ENCODE data around the gene LCN12.

Gene LCN12

DNA sequence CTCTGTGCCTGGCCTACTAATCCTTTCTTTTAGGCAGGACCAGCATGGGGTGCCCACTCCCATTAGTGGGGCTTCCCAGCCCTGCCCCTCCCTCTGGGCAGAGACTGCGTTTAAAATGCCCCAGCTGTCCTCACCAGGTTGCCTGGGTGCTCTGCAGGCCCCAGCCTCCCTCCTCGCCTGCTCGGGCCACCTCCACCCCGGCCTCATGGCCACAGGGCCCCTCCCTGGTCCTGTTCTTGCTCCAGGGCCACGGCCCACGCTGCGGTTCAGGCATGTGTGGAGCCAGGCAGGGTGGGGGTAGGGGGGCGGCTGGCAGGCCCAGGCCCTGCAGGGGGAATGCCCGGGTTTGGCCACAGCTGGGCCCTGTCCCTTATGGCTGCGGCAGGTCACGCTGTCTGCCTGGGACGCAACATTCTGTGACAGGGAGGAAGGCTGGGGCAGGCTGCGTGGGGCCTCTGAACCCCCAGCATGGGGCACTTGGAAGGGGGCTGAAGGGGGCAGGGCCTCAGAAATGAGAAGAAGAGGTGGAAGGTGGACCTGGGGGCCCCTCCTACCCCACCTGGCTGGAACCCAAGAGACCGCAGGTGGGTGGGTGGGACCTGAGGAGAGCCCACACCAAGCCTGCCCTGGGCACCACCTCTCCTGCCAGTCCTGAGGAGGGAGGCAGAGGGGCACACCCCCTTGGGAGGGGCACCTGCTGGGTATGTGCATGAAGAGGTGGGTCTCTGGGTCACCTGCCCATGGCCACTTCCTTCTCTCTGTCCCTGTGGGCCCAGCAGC lies at the start of gene LCN12:
Gene LCN12 (plus strand): TSS at position 733 of the 780 bp plus-strand sequence. CDS start 55 bp downstream, outside the sequence.
- DNase-seq (ENCODE audit: low read depth in 2 of 2): no peak

DNA sequence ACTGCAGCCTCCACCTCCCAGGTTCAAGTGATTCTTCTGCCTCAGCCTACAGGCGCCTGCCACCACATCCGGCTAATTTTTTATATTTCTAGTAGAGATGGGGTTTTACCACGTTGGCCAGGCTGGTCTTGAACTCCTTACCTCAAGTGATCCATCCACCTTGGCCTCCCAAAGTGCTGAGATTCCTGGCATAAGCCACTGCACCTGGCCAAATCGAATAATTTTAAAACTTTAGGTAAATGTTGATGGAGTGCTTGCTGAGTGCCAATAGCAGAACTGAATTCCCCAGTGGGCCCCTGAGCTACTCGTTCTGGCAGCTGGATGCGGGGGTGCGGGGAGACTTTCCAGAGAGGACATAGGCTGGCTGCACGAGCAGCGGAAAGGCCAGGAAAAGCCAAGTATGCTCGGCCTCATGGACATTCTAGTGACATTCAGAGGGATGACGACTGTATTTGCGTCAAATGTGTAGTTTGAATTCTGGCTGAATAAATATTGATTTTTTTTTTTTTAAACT lies 49.0 kb upstream of the LCN12 start:
- no peak for DNase-seq (ENCODE audit: low read depth in 2 of 2)

DNA sequence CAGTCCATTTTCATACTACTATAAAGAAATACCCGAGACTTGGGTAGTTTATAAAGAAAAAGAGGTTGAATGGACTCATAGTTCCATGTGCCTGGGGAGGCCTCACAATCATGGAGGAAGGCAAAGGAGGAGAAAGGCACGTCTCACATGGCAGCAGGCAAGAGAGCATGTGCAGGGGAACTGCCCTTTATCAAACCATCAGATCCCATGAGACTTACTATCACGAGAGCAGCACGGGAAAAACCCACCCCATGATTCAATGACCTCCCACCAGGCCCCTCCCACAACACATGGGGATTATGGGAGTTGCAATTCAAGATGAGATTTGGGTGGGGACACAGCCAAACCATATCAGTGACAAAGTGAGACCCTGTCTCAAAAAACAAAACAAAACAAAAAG lies 45.8 kb upstream of the LCN12 start:
- no peak for DNase-seq (ENCODE audit: low read depth in 2 of 2)

GRCh38 chr9:136907011-136907914 lies 44.8 kb upstream of the LCN12 start:
- no peak for DNase-seq (ENCODE audit: low read depth in 2 of 2)

- DNase-seq (ENCODE audit: low read depth in 2 of 2): no peak
Observed at GRCh38 chr9:136910197-136910900, 41.7 kb upstream of the LCN12 start.

GRCh38 chr9:136910901-136911245 lies 41.2 kb upstream of the LCN12 start:
- DNase-seq (ENCODE audit: low read depth in 2 of 2): no peak

DNA sequence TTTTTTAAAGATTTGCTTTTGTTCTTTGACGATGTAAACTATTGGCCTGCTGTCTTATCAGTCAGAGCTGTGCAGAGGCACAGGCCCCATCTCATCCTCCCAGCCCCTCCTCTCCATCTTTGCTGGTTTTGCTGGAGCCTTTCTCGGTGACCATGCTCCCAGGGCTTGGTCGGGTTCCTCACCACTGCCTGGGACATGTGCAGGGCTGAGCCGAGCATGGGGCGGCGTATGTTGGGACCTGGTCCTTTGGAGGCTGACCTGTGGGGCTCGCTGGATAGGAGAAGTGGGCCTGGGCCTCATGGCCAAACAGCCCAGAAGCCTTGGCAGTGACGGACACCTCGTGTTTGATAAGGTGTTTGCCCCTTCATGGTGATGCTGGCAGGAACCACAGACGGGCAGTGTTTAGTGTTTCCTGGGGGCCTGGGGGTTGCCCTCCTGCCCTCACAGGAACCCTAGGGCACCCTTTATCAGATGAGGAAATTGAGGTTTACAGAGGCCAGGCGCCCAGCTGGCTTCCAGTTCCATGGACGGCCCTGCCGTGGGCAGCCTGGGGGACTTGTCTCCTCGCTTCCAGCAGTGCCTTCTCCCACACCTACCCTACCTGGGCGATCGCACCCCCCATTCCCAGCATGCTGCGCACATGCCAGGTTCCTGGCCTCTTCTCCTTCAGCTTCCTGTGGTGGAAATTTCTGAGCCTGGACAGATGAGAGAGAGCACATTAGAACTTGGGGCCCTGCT lies 38.2 kb upstream of the LCN12 start:
- DNase-seq (ENCODE audit: low read depth in 2 of 2): no peak

GRCh38 chr9:136915632-136916329 lies 36.3 kb upstream of the LCN12 start:
- no peak for DNase-seq (ENCODE audit: low read depth in 2 of 2)

GRCh38 chr9:136916330-136917184 lies 35.5 kb upstream of the LCN12 start:
- no peak for DNase-seq (ENCODE audit: low read depth in 2 of 2)

DNA sequence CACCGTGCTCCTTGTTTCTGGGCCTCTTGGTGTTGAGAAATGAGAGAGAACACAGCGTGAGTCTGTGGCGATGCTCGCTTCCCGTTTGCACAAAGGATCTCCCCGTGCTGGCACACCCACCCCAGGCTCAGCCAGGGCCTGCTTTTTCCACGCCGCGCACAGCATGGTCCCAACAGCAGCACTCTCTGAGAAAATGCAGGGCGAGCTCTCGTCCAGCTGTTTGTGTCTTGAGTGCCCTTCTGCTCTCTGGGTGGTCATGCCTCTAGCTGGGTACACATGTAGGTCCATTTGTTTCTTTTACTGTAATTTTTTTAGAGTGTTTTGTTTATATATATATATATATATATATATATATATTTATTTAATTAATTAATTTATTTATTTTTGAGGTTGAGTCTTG lies 34.2 kb upstream of the LCN12 start:
- no peak for DNase-seq (ENCODE audit: low read depth in 2 of 2)

DNA sequence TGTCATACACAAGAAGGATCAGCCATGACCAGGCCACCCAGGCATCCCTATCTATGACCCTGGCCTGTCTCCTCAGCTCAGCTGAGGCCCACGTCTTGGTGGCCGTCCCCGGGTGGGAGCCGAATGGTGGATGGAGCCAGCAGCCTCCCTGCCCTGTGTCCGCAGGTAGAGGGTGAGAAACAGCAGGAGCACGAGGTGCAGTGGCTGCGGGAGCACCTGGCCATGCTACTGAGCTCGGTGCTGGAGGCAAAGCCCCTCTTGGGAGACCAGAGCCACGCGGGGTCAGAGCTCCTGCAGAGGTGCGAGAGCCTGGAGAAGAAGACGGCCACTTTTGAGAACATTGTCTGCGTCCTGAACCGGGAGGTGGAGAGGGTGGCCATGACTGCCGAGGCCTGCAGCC lies 32.0 kb upstream of the LCN12 start:
- no peak for DNase-seq (ENCODE audit: low read depth in 2 of 2)

GRCh38 chr9:136920734-136921231 lies 31.3 kb upstream of the LCN12 start:
- DNase-seq (ENCODE audit: low read depth in 2 of 2): no peak

GRCh38 chr9:136921307-136921706 lies 30.8 kb upstream of the LCN12 start:
- DNase-seq (ENCODE audit: low read depth in 2 of 2): no peak

DNA sequence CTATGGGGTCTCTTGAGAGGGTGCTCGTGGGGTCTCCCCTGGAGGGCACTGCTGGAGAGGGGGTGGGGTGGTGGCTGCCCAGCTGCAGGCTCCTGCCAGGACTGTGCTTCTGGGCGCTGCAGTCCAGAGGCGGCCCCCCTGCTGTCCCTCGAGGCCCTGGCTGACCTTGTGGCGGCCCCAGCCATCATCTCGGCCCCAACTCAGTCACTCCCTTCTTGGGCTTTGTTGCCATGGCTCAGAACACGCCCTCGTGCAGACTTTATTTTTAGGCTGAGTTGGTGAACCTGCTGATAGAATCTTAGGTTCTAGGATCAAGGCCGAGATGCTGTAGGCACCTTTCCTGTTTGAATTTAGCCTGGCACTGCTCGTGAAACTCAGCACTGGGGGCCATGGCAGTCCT lies 30.4 kb upstream of the LCN12 start:
- DNase-seq (ENCODE audit: low read depth in 2 of 2): no peak

DNA sequence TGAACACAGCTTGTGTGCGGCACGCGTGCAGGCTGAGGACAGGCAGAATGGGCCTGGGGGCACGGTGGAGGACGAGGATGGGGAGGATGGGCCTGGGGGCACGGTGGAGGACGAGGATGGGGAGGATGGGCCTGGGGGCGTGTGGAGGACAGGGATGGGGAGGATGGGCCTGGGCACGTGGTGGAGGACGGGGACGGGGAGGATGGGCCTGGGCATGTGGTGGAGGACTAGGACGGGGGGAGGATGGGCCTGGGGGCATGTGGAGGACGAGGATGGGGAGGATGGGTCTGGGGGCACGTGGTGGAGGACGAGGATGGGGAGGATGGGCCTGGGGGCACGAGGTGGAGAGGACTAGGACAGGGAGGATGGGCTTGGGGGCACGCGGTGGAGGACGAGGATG lies 29.5 kb upstream of the LCN12 start:
- no peak for DNase-seq (ENCODE audit: low read depth in 2 of 2)

DNA sequence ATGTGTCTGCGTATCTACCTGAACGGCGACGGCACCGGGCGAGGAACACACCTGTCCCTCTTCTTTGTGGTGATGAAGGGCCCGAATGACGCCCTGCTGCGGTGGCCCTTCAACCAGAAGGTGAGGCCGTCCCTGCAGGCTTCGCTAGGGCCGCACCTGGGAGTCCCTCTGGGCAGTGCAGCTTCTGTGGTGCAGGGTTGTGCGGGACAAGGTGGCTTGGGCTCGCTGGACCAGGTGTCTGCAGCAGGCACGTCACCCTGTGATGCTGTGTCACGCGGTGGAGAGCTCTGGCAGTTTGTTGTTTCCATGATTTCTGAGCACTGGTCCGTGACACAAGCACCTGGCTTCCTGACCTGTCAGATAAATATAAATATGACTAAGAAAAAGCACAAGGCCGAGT lies 28.2 kb upstream of the LCN12 start:
- DNase-seq (ENCODE audit: low read depth in 2 of 2): no peak

GRCh38 chr9:136925414-136926153 lies 26.5 kb upstream of the LCN12 start:
- DNase-seq (ENCODE audit: low read depth in 2 of 2): no peak

GRCh38 chr9:136926154-136926704 lies 25.8 kb upstream of the LCN12 start:
- no peak for DNase-seq (ENCODE audit: low read depth in 2 of 2)

DNA sequence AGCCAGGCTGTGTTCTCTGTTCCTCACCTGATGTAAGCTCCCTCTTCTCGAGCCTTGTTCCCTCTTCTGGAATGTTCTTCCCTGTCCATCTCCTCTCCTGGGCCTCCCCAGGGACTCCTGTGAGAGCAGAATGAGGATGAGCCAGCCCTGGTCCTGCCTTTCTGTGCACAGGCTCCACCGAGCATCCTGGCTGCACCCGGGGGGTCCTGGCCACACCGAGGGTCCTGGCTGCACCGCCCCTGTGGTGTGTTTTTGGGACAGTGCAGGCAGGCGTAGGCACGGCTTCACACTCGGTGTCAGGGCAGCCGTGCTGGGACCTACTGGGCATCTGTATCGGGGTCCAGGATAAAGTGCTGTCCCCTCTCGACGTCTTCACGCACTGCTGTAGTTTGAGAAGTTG lies 25.3 kb upstream of the LCN12 start:
- DNase-seq (ENCODE audit: low read depth in 2 of 2): no peak
